ENCODE results near the gene UST.
"Not testable (repeated sequence)": the region's sequence is repeated elsewhere in the genome, so short reads cannot be mapped to it uniquely, and the experiment has no call there.

Gene UST

DNA sequence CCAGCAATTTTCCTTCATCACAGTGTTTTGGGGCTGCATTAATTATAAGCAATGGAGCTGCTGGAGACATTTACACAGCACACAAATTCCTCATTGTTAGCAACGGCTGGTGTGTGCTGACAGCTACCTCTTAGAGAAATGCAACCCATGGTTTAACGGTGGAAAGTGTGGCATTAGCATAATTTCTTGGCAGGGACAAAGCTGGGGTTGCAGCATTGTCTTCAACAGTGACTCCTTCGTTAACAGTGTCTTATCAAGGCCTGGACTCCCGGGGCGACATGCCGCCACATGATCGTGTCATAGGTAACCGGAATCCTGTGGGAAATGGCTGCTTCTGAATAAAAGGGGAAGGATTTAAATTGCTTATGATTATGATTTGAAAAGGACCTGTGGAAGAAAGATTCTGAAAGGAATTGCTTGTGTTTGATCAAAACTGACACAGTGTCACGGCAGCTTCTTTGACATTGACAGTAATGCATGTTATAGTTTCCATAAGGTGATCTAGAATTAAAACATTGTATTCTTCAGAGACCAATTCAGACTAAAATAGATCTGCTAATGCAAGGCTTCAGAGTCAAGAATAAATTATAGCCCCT, 128.0 kb downstream of the UST start:
- peak; percentile 49 for DNase-seq

DNA sequence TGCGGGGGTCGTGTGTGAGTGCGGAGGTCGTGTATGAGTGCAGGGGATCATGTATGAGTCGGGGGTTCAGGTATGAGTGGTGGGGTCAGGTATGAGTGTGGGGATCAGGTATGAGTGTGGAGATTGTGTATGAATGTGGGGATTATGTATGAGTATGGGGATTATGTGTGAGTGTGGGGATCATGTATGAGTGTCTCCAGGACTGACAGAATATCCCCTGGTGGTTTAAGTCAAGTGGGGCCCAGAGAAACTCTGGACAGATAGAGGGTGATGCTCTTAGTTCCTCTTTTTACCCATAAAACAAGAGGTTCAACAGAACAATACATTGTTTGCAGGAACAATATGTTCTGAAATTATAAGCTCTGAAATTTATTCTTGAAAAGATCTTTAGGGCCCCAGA, 131.9 kb downstream of the UST start:
- DNase-seq = no peak

DNA sequence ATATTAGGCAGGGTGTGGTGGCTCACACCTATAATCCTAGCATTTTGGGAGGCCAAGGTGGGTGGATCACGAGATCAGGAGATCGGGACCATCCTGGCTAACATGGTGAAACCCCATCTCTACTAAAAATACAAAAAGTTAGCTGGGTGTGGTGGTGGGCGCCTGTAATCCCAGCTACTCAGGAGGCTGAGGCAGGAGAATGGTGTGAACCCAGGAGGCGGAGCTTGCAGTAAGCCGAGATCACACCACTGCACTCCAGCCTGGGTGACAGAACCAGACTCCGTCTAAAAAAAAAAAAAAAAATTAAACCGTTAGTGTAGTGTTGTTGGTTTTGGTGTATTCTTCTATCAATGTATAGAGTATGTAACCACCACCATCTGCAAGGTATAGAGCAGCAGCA, 133.9 kb downstream of the UST start:
- DNase-seq = not testable (repeated sequence)

- DNase-seq = no peak
These were observed 134.9 kb downstream of the UST start for GRCh38 chr6:148881593-148882311.

- DNase-seq = no peak
These were observed 136.4 kb downstream of the UST start for GRCh38 chr6:148883270-148883669.

- DNase-seq = no peak
These were observed 137.6 kb downstream of the UST start for GRCh38 chr6:148884461-148884860.

- no peak for DNase-seq
These were observed 138.5 kb downstream of the UST start for GRCh38 chr6:148885136-148885865.

- DNase-seq = no peak
These were observed 139.4 kb downstream of the UST start for GRCh38 chr6:148885925-148886845.

GRCh38 chr6:148887181-148887580, 140.4 kb downstream of the UST start:
- no peak for DNase-seq

- no peak for DNase-seq
These were observed 142.0 kb downstream of the UST start for GRCh38 chr6:148888856-148889255.

DNA sequence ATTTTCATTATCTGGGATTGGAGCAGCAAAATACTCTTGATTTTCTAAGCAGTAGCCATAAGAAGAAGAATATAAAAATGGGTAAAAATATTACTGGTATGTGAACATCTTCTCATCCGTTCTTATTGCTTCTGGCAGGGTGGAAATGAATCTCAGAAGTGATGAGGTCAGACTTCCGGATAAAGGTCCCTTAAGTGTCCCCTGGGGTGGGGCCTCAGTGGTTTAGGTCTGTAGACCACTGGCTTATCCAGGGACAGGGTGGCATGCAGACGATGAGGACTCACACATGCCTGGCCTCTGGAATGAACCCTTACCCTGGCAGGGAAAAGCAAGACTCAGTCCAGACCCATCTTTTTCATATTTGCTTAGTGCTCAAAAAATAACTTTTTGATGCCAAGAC, 143.3 kb downstream of the UST start:
- no peak for DNase-seq

DNA sequence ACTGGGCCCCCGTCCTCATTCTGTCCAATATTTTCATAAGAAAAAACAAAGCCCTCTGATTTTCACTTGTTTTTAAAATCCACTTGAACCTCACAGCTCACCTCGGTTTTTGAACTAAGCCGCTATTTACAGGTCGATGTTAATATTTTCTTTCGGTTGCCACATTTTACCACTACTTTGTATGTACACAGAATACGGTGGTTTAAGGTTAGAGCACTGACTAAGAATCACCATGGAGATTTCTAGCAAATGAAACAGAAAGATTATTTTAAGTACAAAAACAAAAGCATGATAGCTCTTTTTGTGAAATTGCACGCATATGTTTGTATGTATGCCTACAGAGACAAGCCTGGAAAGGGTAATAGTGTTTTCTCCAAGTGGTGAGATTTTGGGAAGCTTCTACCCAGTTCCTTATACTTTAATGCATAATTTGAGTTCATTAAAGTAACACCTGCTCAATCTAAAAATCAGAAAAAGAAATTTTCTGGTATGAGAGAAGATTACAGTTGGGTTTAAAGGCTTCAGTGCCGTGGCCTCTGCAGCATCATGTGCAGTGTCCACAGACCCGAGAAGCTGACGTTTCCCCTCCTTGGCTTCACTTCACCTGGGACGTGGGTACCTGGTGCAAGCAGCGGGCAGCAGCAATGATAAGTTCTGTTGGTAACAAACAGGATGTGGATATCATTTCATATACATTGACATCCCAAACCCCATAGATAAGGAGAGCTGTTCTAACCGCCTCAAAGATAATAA, 144.0 kb downstream of the UST start:
- DNase-seq = no peak

GRCh38 chr6:148891405-148891783, 144.6 kb downstream of the UST start:
- no peak for DNase-seq

DNA sequence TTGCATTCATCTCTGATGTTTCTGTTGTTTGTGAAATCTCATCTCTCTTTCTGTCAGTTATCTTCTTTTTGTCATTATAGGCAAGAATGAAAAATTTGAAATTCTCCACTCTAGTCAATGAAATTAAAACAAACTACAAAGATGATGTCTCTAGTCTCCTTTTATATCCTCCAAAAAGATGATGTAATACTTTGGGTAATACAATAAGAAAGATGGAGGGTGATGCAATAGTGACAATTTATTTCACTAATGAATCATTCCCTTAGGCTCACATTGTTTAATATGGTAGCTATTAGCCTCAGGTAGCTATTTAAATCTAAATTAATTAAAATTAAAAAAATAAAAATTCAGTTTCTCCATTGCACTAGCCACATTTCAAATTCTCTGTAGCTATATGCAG, 145.4 kb downstream of the UST start:
- no peak for DNase-seq

- DNase-seq = no peak
These were observed 146.2 kb downstream of the UST start for GRCh38 chr6:148893073-148893472.

DNA sequence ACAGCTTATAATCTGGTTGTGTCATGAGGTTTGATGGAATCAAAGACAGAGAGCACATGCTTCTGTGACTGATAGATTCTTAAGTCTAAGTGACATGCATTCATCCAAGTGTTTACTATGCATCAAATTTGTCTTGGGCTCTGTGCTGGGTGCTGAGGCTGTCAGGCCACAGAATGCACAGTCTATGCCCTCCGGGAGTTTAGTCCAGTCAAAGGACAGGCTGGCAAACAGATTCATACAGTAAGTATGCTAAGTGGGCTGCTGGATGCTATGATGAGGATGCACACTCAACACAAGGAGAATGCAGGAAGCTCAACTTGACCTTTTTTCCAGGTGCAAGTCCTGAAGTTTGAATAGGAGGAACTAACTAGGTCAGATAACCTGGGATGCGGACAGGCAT, 146.7 kb downstream of the UST start:
- DNase-seq = no peak

GRCh38 chr6:148898376-148899014, 151.7 kb downstream of the UST start:
- DNase-seq = no peak

DNA sequence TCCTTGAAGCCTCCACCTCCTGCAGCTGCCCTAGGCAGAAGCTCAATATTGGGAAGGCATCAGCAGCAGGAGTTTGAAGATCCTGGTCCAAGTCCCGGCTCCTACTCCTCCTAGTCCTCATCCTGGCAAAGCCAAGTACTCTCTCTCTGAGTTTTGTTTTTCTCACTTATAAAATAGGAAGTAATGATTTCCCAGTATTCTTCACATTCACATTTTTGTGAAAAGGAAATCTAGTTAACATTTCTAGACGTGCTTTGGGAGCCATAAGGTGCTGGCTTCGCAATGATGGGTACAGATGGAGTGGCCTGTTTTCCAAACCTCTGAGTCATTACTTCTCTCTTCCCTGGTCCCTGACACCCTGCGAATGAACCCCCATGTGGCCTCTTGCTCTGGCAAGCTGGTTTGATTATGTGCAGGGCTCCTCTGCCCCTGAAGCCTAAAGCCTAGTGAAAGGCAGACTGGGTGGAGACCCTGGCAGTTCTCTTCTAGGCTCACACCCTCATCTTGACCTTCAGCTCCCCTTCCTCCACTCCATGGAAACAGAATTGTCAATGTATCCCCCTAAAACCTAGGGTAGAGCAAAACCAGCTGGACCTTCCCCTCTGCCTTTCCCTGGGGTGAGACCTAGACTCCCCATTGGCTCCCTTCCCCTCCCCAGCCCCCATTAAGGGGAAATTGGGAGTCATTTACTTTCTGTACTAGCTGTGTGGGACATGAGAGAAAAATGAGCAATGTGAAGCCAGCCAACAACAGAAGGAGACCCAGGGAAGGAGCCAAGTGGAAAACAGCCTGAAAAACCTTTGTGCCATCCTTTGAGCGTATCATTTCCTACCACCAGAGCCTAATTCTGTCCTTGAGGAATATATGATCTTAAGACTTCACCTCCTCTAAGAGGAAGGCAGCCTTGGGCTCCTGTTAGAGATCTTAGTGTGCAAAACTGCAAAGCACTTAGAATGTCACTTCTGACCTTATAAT, 158.4 kb downstream of the UST start:
- no peak for DNase-seq

DNA sequence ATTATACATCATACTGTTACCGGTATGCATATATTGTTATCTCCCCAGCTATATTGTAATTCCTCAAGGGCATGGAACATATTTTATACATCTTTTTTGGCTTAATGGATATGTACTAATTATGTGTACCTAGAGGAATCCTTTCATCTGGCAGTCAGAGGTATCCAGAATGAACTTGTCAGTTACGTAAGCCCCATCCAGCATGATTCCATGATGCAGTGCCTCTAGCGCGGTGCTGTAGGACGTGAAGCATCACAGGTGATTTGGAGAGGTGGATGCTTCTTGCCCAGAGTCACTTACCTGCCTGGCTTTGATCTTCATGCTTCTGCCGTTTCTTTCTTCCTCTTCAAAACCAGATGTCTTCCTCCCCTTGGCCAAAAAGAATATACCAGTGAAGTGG, 159.1 kb downstream of the UST start:
- no peak for DNase-seq

DNA sequence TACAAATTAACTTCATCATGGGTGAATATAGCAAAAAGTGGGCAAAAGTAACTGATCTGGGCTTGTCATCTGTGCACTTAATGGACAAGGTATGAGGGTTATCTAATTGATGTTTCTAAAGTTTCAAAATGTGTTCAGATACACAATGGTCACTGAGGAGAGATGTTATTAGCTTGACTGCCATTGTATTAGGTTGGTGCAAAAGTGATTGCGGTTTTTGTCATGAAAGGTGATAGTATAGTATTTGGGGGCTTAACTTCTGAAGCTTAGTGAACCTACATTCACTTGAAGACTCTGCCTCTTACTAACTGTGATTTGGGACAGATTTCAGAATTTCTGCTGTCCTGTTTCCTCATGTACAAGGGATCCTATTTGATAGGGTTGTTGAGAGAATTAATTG, 159.6 kb downstream of the UST start:
- no peak for DNase-seq

- no peak for DNase-seq
These were observed 160.7 kb downstream of the UST start for GRCh38 chr6:148907573-148907972.

All from NCI-H1092 (cell line).